GM03348 (cell line): ENCODE results near the gene COX19.
"Not testable (repeated sequence)": the region's sequence is repeated elsewhere in the genome, so short reads cannot be mapped to it uniquely, and the experiment has no call there.

Experiments used
- DNase-seq: peaks from one replicate; pipeline ENCODE4 v3.0.0; 2012; ENCODE audit warnings: low spot score

The COX19 gene

GRCh38 chr7:960269-960871 is 15.0 kb downstream of the COX19 start:
- DNase-seq: no peak

DNA sequence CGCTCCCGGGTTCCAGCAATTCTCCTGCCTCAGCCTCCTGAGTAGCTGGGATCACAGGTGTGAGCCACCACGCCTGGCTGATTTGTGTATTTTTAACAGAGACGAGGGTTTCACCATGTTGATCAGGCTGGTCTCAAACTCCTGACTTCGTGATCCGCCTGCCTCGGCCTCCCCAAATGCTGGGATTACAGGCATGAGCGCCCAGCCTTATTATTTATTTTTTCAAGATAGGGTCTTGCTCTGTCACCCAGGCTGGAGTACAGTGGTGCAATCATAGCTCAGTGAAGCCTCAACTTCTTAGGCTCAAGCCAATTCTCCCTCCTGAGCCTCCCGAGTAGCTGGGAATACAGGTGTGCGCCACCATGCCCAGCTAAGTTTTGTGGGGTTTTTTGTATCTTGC is 15.6 kb downstream of the COX19 start:
- DNase-seq: not testable (repeated sequence)

DNA sequence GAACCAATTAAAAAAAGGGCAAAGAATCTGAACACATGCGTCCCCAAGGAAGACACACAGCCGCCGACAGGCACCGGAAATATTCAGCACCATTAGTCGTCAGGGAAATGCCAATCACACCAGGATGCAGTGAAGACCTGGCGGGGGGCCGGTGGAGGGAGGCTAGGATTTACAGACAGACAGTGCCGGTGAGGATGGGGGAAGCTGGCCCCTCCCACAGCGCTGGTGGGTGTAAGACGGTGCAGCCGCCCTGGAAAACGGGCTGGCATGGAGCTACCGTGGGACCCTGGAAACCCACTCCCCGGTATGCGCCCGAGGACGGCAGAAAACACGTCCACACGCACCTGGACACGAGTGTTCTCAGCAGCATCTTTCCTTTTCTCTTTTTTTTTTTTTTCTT is 16.1 kb downstream of the COX19 start:
- DNase-seq: no peak

DNA sequence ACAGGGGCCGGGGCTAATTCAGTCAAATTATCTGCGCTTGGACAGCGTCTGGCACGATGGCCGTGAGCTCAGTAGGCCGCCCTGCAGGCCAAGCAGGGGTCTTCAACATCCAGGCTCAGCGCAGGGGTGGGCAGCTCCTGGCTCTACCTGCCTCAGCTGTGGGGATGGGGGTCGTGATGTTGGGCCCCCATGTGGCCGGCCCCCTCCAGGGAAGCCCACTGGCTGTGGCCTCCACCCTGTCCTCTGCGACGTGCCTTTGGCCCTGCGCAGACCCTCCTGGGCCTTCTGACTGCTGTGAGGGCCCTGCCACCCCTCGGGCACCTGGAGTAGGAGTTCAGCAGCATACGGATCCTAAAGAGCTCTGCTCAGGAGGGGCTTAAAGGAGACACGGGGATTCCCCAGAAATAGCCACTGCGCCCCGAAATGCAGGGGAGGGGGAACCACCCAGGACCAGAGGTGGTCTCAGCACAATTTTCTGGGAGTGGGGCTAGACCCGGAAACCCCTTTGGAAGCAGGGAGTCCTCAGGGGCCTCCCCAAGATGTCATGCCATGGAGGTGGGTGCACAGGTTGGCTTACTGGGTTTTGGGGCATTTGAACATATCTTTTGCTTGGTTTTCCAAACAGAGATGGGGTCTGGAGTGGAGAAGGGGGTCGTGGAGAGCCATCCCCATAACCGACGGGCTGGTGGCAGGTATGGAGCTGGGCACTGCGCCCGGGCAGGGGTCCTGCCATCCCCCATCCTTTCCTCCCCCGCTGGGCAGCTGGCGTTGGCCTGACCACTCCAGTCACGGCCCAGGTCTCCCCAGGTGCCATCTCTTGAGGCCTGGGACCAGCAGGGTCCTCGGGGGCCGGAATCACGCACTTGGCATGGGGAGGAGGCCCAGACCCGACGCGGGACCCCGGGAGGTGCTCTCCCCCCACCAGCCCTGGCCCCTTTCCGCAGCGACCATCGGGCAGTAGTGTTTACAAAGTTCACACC is 16.8 kb downstream of the COX19 start:
- no peak for DNase-seq

GRCh38 chr7:957418-958220 is 17.7 kb downstream of the COX19 start:
- no peak for DNase-seq

DNA sequence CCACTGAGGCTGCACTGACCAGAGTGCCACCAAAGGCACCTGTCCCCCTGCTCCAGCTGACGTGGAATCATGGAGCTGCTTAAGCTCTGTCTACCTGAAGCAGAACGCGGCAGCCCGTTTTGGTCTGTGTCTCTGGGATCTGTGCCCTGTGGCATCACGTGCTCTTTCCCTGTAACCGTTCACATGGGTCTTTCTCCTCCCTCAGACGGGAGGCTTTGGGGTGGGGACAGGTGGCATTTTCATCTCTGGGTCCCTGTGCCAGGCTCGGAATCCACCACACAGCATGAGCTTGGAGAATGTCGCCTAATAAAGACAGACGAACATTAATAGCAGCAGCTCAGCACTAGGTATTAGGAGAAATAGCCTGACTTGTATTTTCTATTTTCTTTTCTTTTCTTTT is 19.3 kb downstream of the COX19 start:
- DNase-seq: no peak

GRCh38 chr7:954330-955238 is 20.8 kb downstream of the COX19 start, which contains the start of gene ADAP1:
Gene ADAP1, minus strand, starts transcription at chr7:954680. Its CDS starts 203 bp downstream, at chr7:954477.
- DNase-seq: peak; percentile 73

DNA sequence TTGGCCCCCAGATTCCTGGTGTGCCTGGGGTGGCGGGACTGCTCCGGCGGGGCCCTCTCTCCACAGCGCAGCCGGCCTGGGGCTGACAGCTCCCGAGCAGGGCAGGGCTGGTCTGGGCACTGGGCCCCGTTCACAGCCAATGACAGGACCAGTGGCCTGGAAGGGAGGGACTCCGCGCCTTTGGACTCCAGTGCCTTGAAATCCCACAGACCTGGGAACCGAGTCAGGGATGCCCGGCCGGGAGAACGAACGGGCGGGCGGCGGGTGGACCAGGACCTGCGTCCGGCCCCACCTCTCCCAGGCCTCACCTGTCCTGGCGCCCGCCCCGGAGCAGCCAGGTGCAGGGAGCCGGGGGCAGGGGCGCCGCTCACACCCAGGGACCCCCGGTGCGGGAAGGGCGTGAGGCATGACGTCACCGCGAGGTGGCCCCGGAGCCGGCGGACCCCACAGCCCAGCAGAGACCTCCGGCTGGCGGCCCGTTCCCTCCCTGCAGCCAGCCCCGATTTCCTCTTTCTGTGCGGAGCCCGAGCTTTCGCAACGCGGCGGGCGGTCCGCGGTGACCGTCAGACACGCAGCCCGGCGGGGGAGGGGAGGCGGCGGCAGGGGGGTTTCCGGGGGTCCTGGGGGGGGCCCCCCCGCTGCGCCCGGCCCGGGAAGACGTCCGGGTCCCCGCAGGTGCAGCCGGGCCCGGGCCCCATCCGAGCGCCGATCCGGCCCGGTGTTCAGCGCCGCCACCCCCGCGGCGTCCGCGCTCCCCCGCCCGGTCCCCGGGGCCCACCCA is 21.6 kb downstream of the COX19 start:
- peak; percentile 76 for DNase-seq

DNA sequence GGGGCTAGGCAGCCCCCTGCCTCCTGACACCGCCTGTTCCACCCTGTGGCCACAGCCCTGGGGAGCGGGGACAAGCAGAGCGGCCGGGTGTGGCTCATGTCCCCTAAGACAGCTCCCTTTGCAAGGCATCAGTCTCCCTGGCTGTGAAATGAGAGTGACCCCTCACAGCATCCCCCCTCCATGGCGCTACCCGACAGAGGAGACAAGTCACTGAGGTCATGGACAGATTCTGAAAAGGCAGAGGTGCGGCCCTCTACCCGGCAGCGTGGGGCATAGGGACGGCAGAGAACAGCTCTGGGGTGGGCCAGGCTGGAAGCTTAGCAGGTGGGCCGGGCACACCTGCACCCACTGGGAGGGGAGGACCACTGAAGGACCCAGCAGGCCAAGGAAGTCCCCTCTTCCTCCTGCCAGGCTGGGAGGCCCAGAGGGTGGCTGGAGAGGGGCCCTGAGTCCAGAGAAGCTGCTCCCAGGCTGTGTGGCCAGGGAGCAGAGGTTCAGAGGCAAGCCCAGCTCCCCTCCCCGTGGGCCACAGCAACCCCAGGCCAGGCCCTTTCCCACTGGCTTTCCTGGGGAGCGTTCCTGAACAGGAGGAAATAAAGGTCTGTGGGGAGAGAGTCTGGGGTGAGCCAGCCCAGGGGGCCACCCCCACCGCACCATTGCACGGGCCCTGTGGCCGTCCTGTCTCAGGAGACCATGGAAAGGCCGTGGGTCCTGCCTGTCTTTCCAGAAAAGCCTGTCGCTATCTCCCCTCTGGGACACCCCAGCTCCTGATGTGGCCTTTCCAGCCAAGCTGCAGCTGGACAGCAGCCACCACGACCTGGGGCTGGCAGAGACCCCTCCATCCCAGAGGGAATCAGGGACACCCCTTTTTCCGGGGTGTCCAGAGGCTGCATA is 22.6 kb downstream of the COX19 start:
- DNase-seq: no peak

DNA sequence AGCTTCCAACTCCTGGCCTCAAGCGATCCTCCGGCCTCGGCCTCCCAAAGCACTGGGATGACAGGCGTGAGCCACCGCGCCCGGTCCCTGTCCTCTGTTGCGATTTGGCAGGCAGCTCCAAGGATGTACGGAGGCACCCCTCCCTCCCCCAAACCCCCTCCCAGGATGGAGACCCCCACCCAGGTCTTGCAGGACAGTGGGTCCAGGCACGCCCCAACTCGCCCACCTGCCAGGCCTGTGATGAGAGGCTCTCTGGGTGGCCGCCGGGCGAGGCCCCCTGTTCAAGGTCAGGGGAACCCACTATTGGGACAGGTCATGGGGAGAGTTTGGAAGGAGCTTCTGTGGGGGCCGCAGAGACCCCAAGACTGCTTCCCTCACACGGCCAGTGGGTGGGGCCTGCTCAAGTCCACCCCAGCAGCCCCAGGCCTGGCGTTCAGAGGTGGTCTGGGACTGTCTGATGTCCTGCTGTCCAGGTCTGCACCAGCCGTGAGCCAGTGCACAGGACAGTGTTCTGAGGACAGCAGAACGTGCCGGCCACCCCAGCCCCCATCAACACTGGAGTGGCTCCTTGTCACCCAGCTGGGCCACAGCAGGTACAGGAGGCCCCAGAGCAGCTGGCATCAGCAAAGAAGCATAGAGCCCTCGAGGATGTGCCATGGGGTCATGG is 23.3 kb downstream of the COX19 start:
- DNase-seq: no peak

DNA sequence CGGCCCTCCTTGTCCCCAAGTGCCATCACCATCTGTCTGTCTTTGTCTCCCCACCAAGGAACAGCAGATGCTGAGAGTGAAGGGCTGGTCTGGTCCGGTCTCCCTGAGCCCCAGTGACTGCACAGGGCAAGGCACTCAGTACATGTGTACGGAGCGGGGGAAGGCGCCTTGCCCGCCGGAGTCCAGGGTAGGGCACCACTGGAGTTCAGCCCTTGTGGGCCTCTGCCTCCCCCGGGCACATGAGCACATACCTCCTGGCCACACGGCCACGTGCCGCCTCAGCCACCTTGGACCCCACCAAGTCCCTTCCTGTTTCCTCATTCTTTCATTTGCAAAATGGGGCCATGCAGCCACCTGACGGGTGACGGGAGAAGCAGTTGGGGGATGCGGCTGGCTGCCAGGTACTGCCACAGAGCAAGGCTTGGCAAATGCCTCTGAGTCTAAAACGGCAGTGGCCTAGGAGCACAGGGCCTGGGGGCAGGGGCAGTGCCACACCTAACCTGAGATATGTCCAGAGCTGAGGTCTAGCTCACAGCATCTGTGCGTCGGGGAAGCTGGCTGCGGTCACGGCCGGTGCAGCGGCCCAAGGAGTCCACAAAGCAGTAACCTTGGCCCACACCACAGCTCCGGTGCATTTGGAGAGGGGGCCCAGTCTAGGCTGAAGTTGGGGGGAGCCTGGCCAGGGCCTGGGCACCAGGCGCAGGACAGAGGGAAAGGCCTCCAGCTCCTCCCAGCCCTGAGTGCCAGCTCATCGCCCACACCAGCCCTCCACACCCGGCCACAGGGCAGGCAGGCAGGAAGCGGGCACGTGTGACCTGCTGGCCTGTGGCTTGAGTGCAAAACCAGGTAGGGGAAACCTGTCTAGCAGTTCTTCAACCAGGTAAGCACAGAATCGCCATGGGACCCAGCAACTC is 26.1 kb downstream of the COX19 start:
- DNase-seq: no peak

DNA sequence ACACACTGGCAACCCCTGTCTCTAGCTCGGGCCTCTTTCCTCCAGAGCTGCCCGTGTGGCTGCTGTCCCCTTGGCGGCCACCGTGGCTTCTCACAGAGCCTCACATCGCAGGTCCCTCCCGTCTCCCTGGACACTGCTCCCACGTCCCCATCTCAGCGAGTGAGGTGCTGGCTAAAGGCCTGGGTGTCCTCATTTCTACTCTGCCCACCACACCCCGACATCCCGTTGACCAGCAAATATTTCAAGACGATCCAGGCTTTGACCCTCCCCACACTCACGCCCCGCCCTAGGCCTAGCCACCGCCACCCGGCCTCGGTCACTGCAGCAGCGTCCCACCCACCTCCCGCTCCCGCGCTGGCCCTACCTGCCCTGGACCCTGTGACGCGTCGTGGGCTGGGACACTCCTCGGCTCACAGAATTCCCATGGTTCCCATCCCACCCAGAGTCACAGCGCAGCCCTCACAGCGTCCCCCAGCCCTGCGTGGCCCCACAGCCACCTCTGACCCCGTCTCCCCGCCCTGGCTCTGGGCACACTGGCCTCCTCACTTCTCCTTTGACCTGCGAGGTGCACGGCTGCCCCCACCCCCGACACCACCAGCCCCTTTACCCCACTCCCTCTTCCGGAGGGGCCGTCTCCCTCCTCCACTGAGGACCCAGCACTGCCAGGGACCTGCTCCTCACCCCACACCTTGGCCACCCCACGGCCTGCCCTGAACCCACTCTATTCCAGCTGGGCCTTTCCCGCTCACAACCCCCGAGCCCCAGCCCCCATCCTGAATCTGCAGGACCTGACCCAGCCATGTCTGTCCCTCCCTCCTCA is 27.7 kb downstream of the COX19 start:
- no peak for DNase-seq

GRCh38 chr7:946256-946996 is 28.9 kb downstream of the COX19 start:
- no peak for DNase-seq

- no peak for DNase-seq
These were observed 29.6 kb downstream of the COX19 start for GRCh38 chr7:945556-946255.

DNA sequence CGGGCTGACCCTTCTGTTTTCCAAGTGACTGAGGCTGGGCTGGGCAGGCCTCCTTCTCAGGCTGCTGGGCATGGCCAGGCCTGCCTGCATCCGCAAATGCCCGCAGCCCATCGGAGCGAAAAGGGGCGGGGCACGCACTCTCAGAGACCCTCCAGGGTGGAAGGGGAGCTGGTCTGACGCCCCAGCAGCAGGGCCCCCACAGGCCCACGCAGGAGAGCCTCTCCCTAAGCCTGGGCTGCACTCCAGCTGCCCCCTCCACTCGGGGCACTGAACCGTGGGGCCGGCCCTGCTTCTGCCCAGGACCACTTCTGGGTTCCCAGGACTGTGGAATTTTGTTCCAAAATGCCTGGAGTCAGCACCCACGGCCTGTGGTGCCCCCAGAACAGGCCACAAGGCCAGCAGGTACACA is 30.2 kb downstream of the COX19 start:
- DNase-seq: no peak

GRCh38 chr7:944744-945143 is 30.6 kb downstream of the COX19 start:
- no peak for DNase-seq
